ENCODE results near the gene MSH3.

Gene MSH3

DNA sequence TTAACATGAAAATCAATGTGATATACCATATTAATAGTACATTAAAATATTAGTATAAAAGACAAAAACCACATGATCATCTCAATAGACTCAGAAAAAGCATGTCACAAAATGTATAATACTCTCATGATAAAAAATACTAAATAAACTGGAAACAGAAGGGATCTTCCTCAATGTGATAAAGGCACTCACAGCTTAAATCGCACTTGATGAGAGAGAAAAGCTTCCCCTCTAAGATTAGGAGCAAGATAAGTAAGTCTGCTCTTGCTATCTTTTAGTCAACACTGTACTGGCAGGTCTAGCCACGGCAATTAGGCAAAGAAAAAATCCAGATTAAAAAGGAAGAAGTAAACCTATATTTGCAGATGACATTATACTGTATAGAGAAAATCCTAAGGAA lies 21.8 kb upstream of the MSH3 start:
- no peak for DNase-seq (ENCODE audit: extremely low read depth, low read depth)
- TF ChIP-seq, protein P1, sequence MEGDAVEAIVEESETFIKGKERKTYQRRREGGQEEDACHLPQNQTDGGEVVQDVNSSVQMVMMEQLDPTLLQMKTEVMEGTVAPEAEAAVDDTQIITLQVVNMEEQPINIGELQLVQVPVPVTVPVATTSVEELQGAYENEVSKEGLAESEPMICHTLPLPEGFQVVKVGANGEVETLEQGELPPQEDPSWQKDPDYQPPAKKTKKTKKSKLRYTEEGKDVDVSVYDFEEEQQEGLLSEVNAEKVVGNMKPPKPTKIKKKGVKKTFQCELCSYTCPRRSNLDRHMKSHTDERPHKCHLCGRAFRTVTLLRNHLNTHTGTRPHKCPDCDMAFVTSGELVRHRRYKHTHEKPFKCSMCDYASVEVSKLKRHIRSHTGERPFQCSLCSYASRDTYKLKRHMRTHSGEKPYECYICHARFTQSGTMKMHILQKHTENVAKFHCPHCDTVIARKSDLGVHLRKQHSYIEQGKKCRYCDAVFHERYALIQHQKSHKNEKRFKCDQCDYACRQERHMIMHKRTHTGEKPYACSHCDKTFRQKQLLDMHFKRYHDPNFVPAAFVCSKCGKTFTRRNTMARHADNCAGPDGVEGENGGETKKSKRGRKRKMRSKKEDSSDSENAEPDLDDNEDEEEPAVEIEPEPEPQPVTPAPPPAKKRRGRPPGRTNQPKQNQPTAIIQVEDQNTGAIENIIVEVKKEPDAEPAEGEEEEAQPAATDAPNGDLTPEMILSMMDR (IDR thresholded peaks at IDR 0.05; ENCODE audit: low read depth, low read length), result no peak

DNA sequence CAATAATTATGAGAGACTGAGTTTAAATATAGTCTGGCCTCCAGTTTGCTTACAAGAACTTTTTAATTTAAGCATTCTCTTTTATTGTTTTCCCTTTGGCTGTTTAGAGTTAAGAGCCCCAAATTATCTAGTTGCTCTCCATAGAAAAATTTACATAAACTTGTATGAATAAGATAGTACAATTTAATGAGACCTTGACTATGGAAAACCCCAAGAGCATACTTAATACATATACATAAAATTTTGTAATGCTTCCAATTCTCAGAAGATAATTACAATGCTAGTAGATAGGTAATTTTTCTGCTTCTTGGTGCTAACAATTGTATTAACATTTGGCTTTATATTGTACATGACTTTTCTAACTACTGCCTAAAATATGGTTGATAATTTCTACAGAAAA lies 20.3 kb upstream of the MSH3 start:
- TF ChIP-seq, protein P1 (IDR thresholded peaks at IDR 0.05; ENCODE audit: low read depth, low read length), result no peak

DNA sequence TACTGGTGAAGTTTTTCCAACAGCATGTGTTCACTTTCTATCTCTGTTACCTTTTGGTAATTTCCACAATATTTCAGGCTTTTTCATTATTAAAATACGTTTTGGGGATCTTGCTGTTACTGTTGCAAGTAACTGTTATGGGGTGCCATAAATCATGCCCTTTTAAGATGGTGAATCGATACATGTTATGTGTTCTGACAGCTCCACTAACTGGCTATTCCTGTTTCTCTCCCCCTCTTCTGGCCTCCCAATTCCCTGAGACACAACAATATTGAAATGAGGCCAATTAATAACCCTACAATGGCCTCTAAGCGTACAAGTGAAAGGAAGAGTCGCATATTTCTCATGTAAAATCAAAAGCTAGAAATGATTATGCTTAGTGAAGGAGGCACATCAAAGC lies 13.1 kb upstream of the MSH3 start:
- no peak for DNase-seq (ENCODE audit: extremely low read depth, low read depth)
- TF ChIP-seq, protein P1 (IDR thresholded peaks at IDR 0.05; ENCODE audit: low read depth, low read length), result no peak

More for the DNA sequence above, 20.3 kb upstream of the MSH3 start:
- DNase-seq (ENCODE audit: extremely low read depth, low read depth), result no peak

- DNase-seq (ENCODE audit: extremely low read depth, low read depth), result no peak
Measured at GRCh38 chr5:80644900-80645299, 9.6 kb upstream of the MSH3 start.

GRCh38 chr5:80646926-80647325 lies 7.5 kb upstream of the MSH3 start:
- TF ChIP-seq, protein P1 (IDR thresholded peaks at IDR 0.05; ENCODE audit: low read depth, low read length), result no peak
- no peak for DNase-seq (ENCODE audit: extremely low read depth, low read depth)

More at GRCh38 chr5:80644900-80645299, 9.6 kb upstream of the MSH3 start:
- TF ChIP-seq, protein P1 (IDR thresholded peaks at IDR 0.05; ENCODE audit: low read depth, low read length), result no peak

GRCh38 chr5:80653502-80653901 lies 950 bp upstream of the MSH3 start:
- DNase-seq (ENCODE audit: extremely low read depth, low read depth), result no peak
- TF ChIP-seq, protein P1 (IDR thresholded peaks at IDR 0.05; ENCODE audit: low read depth, low read length), result no peak

DNA sequence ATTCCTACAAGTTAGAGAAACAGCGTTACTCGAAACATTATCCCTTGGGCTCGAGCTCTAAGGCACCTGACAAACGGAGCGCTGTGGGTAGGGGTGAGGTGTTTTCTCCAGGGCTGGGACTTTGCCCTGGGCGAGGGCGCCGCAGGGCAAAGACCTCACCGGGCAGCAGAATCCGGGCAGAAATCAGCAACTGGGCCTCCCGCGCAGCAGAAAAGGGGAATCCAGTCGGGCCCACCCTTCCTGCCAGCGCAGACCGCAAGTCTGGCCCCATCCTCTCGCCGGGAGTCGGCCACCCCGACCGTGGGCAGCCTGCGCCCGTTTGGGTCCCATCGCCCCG lies 430 bp upstream of the MSH3 start:
- TF ChIP-seq, protein P1 (IDR thresholded peaks at IDR 0.05; ENCODE audit: low read depth, low read length), result no peak
- no peak for DNase-seq (ENCODE audit: extremely low read depth, low read depth)

Data from AG09319 (cell line).